PC-3 (cell line): Measurements from ENCODE around the gene LNP1. TPM values are rescaled to one million over a fixed set of nuclear protein-coding genes. Genes with fewer than 3 reads are reported as not detected.

Experiments
- ATAC-seq: fragments of 200-7000 bp; cut with Tn5 transposase; 2 replicates; pipeline ENCODE4 v1.9.1; 2020; ENCODE audit warnings: mild to moderate bottlenecking, moderate library complexity
- BruUV-seq: library from RNA; stranded (reverse); fragments of 400-500 nt; replicated peaks from 2 replicates; lab custom pipeline; 2021; lab: Mats Ljungman, UMichigan
- CTCF ChIA-PET: fragments of 300-600 bp; sonication (Branson Sonifier 250); formaldehyde crosslinking; loops from one replicate; lab custom pipeline; 2022; ENCODE audit warnings: antibody characterized with exemption; lab: Charles Lee
- POLR2A ChIA-PET: fragments of 300-600 bp; sonication (Branson Sonifier 250); formaldehyde crosslinking; loops from one replicate; lab custom pipeline; 2022; ENCODE audit warnings: antibody characterized with exemption; ENCODE audit not compliant: unreplicated experiment; lab: Charles Lee
- DNase-seq: peaks from one replicate; pipeline ENCODE4 v3.0.0-alpha.2; 2015
- H2AFZ ChIP-seq: fragments of 300-600 bp; sonication (generic); 2 replicates; pipeline ENCODE4 v1.6.0; 2016; ENCODE audit warnings: antibody characterized with exemption, low read length
- H3F3A ChIP-seq: fragments of 300-600 bp; sonication (generic); one replicate; pipeline ENCODE4 v1.6.0; 2017; ENCODE audit warnings: antibody characterized with exemption, low read length, control low read depth, mild to moderate bottlenecking; ENCODE audit not compliant: unreplicated experiment
- H3K27ac ChIP-seq: fragments of 300-600 bp; sonication (generic); 2 replicates; pipeline ENCODE4 v1.5.1; 2016; ENCODE audit warnings: mild to moderate bottlenecking, low read length
- H3K27me3 ChIP-seq: fragments of 300-600 bp; sonication (generic); 2 replicates; pipeline ENCODE4 v1.6.1; 2016; ENCODE audit warnings: low read length, mixed read lengths
- H3K36me3 ChIP-seq: fragments of 300-600 bp; sonication (generic); 2 replicates; pipeline ENCODE4 v1.6.1; 2016; ENCODE audit warnings: low read depth, mixed run types, low read length, mixed read lengths
- H3K4me1 ChIP-seq: fragments of 300-600 bp; sonication (generic); 2 replicates; pipeline ENCODE4 v1.5.1; 2016; ENCODE audit warnings: low read length; ENCODE audit not compliant: insufficient read depth
- H3K4me2 ChIP-seq: fragments of 300-600 bp; sonication (generic); 2 replicates; pipeline ENCODE4 v1.6.0; 2016; ENCODE audit warnings: low read length
- H3K4me3 ChIP-seq: fragments of 300-600 bp; sonication (generic); 2 replicates; pipeline ENCODE4 v1.5.1; 2016; ENCODE audit warnings: mild to moderate bottlenecking, low read length, mixed read lengths
- H3K79me2 ChIP-seq: fragments of 300-600 bp; sonication (generic); 2 replicates; pipeline ENCODE4 v1.6.1; 2017; ENCODE audit warnings: low read length, mixed read lengths
- H3K9ac ChIP-seq: fragments of 300-600 bp; sonication (generic); 2 replicates; pipeline ENCODE4 v1.6.0; 2016; ENCODE audit warnings: mild to moderate bottlenecking, low read length
- H3K9me2 ChIP-seq: fragments of 300-600 bp; sonication (generic); replicated peaks from 2 replicates; pipeline ENCODE4 v1.6.1; 2016; ENCODE audit warnings: mixed run types, low read length, mixed read lengths
- H3K9me3 ChIP-seq: fragments of 300-600 bp; sonication (generic); 2 replicates; pipeline ENCODE4 v1.6.1; 2016; ENCODE audit warnings: low read length, mixed read lengths
- H4K20me1 ChIP-seq: fragments of 300-600 bp; sonication (generic); 2 replicates; pipeline ENCODE4 v1.6.1; 2016; ENCODE audit warnings: low read length, mixed read lengths
- EZH2 ChIP-seq: fragments of 300-600 bp; sonication (generic); IDR thresholded peaks from one replicate; pipeline ENCODE4 v1.6.1; 2017; ENCODE audit warnings: antibody characterized with exemption, mild to moderate bottlenecking, low read length; ENCODE audit not compliant: unreplicated experiment
- EZH2phosphoT487 ChIP-seq: fragments of 300-600 bp; sonication (generic); IDR thresholded peaks from 2 replicates; pipeline ENCODE4 v1.6.1; 2018; ENCODE audit warnings: mild to moderate bottlenecking, antibody characterized with exemption, low read length, borderline replicate concordance
- intact Hi-C: fragments of 100-400 bp; cut with micrococcal nuclease; formaldehyde crosslinking; loops from 2 replicates; pipeline ENCODE4 v1.9.0; 2023
- total RNA-seq: library from RNA; depleted of rRNA; stranded (reverse); fragments of >200 nt; gene quantifications from 2 replicates; pipeline ENCODE4 v1.2.3, GENCODE V29; 2014
- TF ChIP-seq, protein P1 (sequence below): fragments of 300-600 bp; sonication (generic); conservative IDR thresholded peaks from 2 replicates; pipeline ENCODE4 v1.5.1; 2017; ENCODE audit warnings: antibody characterized with exemption, low read depth, mild to moderate bottlenecking, low read length

LNP1 gene
- total RNA-seq, 1 experiment from 2014 or later, result 6.8 TPM

GRCh38 chr3:100416863-100417262 is 15.5 kb downstream of the LNP1 start:
- Histone ChIP-seq H3K9me3 (no peaks in the 10 kb centered on the region), H3K9ac (no peak overlapping the region), H4K20me1 (no peaks in the 10 kb centered on the region), H3K79me2 (no peaks in the 10 kb centered on the region), H3K4me2 (no peak overlapping the region), H3K36me3 (0 out of 2 replicates have a peak, but pooled peaks cover 6% of the 10 kb centered on the region), H3K27ac (no peak overlapping the region), H3K4me1 (no peaks in the 10 kb centered on the region), H2AFZ (no peak overlapping the region), H3K27me3 (no peaks in the 10 kb centered on the region), H3F3A (no peaks in the 10 kb centered on the region), H3K9me2 (no peaks in the 10 kb centered on the region), H3K4me3 (no peak overlapping the region)
- CTCF ChIA-PET, result no interaction called here
- DNase-seq, result no peak
- ATAC-seq, result no peak
- BruUV-seq, result no TSS peak
- intact Hi-C loops, result no loop called here
- TF ChIP-seq EZH2 (no peak), EZH2phosphoT487 (no peak)
- TF ChIP-seq, protein P1, sequence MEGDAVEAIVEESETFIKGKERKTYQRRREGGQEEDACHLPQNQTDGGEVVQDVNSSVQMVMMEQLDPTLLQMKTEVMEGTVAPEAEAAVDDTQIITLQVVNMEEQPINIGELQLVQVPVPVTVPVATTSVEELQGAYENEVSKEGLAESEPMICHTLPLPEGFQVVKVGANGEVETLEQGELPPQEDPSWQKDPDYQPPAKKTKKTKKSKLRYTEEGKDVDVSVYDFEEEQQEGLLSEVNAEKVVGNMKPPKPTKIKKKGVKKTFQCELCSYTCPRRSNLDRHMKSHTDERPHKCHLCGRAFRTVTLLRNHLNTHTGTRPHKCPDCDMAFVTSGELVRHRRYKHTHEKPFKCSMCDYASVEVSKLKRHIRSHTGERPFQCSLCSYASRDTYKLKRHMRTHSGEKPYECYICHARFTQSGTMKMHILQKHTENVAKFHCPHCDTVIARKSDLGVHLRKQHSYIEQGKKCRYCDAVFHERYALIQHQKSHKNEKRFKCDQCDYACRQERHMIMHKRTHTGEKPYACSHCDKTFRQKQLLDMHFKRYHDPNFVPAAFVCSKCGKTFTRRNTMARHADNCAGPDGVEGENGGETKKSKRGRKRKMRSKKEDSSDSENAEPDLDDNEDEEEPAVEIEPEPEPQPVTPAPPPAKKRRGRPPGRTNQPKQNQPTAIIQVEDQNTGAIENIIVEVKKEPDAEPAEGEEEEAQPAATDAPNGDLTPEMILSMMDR, result no peak
- POLR2A ChIA-PET, result no interaction called here

- BruUV-seq, result no TSS peak
- POLR2A ChIA-PET, result no interaction called here
- TF ChIP-seq, protein P1, result no peak
- no peak for TF ChIP-seq EZH2phosphoT487
- no peak for TF ChIP-seq EZH2
Observed at GRCh38 chr3:100419406-100419805, 18.1 kb downstream of the LNP1 start.

GRCh38 chr3:100420885-100421284 is 19.5 kb downstream of the LNP1 start:
- H3F3A ChIP-seq, result no peaks in the 10 kb centered on the region
- BruUV-seq, result no TSS peak
- no peaks in the 10 kb centered on the region for H3K36me3 ChIP-seq
- no peak overlapping the region for H3K27ac ChIP-seq
- ChIA-PET POLR2A (no interaction called here), CTCF (no interaction called here)
- ATAC-seq, result no peak
- peaks cover 13% of the 10 kb centered on the region for H3K4me1 ChIP-seq
- H3K9me2 ChIP-seq, result no peaks in the 10 kb centered on the region
- no peak overlapping the region for H3K9ac ChIP-seq
- no peak for DNase-seq
- H3K9me3 ChIP-seq, result no peaks in the 10 kb centered on the region
- no peak for TF ChIP-seq EZH2phosphoT487
- TF ChIP-seq, protein P1, result no peak
- no peak for TF ChIP-seq EZH2
- no peak overlapping the region for H3K4me3 ChIP-seq
- no peak overlapping the region for H3K4me2 ChIP-seq
- no peak overlapping the region for H2AFZ ChIP-seq
- intact Hi-C loops, result no loop called here
- no peaks in the 10 kb centered on the region for H4K20me1 ChIP-seq
- no peaks in the 10 kb centered on the region for H3K79me2 ChIP-seq
- H3K27me3 ChIP-seq, result no peaks in the 10 kb centered on the region

More at GRCh38 chr3:100419406-100419805, 18.1 kb downstream of the LNP1 start:
- Histone ChIP-seq H3K27me3 (no peaks in the 10 kb centered on the region), H3K9ac (no peak overlapping the region), H3K4me3 (no peak overlapping the region), H2AFZ (no peak overlapping the region), H3K4me2 (no peak overlapping the region), H3K36me3 (no peaks in the 10 kb centered on the region), H3F3A (no peaks in the 10 kb centered on the region), H3K9me3 (no peaks in the 10 kb centered on the region), H3K27ac (no peak overlapping the region), H4K20me1 (no peaks in the 10 kb centered on the region), H3K79me2 (no peaks in the 10 kb centered on the region), H3K4me1 (no peaks in the 10 kb centered on the region), H3K9me2 (no peaks in the 10 kb centered on the region)
- intact Hi-C loops, result no loop called here
- CTCF ChIA-PET, result no interaction called here
- DNase-seq (no peak), ATAC-seq (no peak)
